GM19043 (cell line): ENCODE data around the gene TNFRSF6B.

Experiments
- ATAC-seq: cut with Tn5 transposase; IDR thresholded peaks from one replicate; pipeline ENCODE4 v1.9.1; 2021; ENCODE audit warnings: low read depth; ENCODE audit not compliant: unreplicated experiment

The TNFRSF6B gene

GRCh38 chr20:63682384-63683139 is 13.9 kb upstream of the TNFRSF6B start:
- no peak for ATAC-seq

- no peak for ATAC-seq
These were observed 11.0 kb upstream of the TNFRSF6B start for GRCh38 chr20:63685269-63686026.

GRCh38 chr20:63686094-63686491 is 10.4 kb upstream of the TNFRSF6B start:
- no peak for ATAC-seq

DNA sequence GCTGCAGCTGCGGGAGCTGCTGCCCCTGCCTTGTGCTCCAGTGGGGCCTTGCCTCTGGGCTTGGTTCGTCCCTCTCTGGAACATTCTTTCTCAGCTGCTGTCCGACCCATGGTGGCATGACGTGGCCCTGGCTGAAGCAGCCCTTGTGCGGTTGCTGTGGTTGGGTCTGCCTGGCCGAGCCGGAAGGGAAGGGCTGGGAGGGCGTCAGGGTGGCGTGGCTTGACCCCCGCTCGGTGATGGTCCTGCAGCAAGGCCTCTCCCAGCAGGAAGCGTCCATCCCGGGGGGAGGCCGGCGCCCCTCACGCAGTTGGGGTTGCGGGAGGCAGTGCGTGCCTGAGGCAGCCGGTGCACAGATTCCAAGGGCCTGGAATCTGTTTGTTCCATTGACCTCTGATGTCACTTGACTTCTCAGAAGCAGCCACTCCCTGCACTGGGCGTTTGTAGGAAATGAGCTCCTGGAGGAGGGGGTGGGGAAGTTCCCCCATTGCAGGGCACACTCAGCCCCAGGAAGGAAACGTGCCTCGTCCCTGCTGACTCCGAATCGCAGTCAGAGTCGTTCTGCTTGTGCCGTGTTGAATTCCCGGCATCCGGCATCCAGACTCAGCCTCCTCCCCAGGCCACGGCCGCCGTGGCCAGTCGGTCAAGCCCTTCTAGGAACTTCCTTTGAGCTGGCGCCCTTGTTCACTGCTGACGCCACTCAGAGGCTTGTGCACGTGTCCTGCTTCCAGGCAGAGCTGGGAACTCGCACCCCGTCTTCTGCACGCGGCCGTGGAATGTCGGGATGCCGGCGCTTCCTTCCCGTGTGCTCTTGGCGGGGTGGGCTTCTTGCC is 9.7 kb upstream of the TNFRSF6B start:
- ATAC-seq: no peak

DNA sequence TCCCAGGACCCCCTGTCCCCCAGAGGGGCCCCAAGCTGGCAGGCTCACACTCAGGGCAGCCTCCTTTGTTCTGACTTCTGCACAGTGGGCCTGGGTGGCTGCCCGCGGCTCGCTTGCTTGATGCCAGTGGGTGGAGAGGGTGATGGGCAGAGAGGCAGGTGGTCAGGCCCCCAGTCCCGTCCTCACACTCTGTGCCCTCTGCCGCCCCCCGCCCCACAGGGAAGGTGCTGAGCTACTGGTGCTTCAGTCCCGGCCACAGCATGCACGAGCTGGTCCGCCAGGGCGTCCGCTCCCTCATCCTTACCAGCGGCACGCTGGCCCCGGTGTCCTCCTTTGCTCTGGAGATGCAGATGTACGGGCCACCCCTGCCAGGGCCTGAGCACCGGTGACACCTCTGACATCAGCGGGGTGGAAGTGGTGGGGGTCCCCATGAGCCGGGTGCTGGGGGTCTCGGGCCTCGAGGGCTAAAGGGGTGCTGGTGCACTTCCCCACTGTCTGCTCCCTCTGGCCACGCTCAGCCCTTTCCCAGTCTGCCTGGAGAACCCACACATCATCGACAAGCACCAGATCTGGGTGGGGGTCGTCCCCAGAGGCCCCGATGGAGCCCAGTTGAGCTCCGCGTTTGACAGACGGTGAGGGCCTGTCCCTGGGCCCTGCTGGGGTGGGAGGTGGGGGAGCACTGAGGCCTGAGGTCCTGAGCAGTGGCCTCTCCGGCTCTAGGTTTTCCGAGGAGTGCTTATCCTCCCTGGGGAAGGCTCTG is 8.9 kb upstream of the TNFRSF6B start:
- no peak for ATAC-seq

DNA sequence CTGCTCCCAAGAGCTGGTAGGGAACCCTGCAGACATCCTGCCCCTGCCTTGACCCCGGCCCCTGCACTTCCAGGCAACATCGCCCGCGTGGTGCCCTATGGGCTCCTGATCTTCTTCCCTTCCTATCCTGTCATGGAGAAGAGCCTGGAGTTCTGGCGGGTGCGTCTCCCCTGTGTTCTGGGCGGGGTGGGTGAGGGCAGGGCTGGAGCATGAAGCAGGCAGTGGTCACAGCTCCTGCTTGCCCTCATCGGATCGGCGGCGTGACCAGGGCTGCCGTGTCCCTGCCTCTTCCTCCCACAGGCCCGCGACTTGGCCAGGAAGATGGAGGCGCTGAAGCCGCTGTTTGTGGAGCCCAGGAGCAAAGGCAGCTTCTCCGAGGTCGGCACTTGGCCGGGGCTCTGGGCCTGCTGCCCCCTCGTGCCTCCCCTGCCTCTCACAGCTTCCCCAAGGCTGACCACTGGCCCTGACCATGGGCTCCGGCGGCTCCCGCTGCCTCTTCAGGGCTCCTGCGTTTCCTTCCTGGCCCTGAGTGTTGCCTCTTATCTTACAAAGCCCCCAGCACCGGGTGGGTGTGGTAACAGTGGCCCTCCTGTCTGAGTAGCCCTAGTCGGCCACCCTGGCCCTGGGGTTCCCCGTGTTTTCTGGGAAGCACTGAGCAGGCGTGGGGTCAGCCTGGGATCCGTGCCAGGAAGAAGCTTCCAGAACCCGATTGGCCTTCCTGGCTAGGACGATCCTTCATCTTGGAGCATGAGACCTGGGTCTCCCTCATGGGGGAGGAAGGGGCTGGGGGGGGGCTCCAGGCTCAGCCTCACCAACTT is 8.0 kb upstream of the TNFRSF6B start:
- ATAC-seq: no peak

DNA sequence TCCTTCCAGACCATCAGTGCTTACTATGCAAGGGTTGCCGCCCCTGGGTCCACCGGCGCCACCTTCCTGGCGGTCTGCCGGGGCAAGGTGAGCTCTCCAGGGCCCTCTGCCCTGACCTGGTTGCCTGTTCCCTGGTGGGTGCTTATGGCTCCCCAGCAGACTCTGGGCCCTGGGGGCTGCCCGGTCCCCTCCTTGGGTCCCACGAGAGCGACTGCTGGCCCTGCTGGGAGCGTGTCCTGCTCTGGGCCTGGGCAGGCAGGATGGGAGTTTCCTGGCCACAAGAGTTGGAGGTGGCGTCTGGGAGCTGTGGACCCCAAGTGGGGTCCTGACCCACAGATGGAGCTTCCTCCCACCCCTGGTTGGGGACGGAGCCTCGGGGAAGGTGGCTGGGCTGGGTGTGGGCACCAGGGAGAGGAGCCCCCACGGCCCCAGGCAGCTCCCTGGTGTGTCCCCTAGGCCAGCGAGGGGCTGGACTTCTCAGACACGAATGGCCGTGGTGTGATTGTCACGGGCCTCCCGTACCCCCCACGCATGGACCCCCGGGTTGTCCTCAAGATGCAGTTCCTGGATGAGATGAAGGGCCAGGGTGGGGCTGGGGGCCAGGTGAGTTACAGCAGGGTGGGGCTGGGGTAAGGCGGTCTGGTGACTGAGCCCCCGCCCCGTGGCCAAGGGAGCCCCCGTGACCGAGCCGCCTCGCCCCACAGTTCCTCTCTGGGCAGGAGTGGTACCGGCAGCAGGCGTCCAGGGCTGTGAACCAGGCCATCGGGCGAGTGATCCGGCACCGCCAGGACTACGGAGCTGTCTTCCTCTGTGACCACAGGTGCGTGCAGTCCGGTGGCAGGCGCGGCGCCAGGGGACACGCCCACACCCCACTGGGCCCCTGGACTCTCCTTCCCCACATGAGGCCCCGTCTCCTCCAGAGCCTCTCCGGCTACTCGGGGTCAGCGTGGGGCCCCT is 7.1 kb upstream of the TNFRSF6B start:
- ATAC-seq: no peak

- no peak for ATAC-seq
These were observed 6.2 kb upstream of the TNFRSF6B start for GRCh38 chr20:63690003-63690897.

- no peak for ATAC-seq
These were observed 5.3 kb upstream of the TNFRSF6B start for GRCh38 chr20:63690898-63691710.

- ATAC-seq: no peak
These were observed 4.6 kb upstream of the TNFRSF6B start for GRCh38 chr20:63691711-63692435.

- no peak for ATAC-seq
These were observed 3.9 kb upstream of the TNFRSF6B start for GRCh38 chr20:63692436-63693082.

DNA sequence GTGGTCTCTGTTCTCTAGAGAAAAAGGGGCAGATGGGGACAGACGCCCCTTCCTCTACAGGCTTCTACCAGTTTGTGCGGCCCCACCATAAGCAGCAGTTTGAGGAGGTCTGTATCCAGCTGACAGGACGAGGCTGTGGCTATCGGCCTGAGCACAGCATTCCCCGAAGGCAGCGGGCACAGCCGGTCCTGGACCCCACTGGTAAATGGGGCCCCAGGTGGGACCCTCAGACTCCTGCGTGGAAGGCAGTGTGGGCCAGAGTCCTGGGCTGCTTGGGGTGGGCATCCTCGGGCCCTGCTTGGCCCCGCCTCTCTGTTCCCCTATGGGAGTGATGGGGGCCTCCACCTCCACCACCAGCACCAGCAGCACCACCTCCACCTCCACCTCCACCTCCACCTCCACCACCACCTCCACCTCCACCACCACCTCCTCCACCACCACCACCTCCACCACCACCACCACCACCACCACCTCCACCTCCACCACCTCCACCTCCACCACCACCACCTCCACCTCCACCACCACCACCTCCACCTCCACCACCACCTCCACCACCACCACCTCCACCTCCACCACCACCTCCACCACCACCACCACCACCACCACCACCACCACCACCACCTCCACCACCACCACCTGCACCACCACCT is 3.2 kb upstream of the TNFRSF6B start:
- no peak for ATAC-seq

- ATAC-seq: no peak
These were observed 2.5 kb upstream of the TNFRSF6B start for GRCh38 chr20:63693733-63694583.
